Nucleus accumbens (tissue), 56 donors: Measurements from ENCODE around the gene TXNL4B.

ENCODE experiments used
- DNase-seq, 56 donors: peaks; one replicate each; lab custom pipeline; 2025; lab: John Stamatoyannopoulos, UW

The TXNL4B gene

DNA sequence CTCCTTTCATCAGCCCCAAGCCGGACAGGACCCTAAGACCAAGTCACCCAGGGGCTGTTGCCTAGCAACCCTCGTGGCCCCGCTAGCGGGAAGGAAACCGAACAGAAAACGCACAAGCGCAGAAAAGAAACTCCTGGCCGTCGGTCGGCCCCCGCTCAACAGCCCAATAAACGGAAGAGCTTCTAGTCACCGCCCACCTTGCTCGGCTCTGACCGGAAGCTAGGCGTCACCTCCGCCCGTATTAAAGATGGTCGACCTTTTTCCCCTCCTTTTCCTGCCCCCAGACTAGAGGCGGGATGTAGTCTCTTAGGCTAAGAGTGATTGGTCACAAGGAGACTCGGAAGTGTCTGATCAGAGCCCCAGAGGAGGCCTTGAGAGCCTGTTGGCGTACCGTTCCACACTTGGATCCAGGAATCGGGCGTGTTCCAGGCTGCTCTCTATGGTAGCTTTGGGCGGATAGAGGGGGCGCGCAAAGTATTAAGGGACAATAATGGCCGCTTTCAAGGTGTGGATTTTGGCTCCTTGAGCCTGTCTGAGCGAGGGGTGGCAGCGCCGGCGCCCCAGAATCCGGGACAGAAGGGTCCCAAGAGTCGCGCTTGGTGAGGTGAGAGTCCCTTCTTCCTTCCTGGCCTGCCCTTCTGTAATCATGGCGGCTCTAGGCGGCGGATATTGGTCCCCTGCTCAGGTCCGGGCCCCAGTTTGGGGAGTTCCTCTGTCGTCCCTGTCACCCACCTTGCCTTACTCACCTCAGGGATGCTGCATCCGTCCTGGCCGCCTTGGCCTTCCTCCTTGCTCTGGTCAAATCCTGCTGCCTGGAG, at the start of gene TXNL4B, which contains the start of gene DHX38:
Gene TXNL4B (minus strand): TSS at position 173 of the 818 bp plus-strand sequence. CDS start 2,871 bp downstream, outside the sequence.
Gene DHX38 (plus strand): TSS at position 400 of the 818 bp plus-strand sequence. CDS start 2,311 bp downstream, outside the sequence.
- DNase-seq, result peak; percentile 68 to 99 (median 96)

DNA sequence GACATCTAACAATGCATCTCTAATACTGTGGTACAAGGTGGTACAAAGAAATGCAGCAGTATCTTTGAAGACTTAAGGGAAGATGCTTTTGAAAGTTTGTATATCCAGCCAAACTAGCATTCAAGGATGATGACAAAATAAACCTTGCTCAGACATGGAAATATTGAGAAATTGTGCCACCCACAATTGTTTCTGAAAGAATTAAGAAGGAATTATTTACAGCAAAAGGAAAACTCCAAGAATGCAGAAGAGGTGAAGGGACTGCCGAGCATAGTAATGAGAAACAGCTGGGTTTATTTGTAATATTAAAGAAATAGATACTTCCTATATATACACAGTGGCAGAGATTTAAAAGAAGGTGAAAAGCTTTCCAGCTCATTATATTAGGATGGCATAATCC, 49.1 kb upstream of the TXNL4B start:
- no peak for DNase-seq

DNA sequence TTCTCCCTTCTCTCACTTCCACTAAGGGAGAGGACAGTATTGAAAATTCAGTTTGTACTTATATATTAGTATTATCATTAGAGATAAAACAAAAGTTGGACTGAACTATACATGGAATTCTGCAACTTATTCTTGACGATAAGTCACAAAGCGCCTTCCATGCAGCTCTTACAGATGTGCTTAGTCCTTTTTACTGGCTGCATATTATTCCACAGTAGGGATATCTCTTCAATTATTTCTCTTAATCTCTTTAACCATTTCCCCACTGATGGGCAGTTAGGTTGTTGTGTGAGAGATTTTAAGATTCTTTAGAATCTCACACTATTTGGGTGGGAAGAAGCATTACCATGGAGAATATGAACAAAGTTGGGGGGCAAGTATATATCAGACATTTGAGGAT, 46.5 kb upstream of the TXNL4B start:
- no peak for DNase-seq

DNA sequence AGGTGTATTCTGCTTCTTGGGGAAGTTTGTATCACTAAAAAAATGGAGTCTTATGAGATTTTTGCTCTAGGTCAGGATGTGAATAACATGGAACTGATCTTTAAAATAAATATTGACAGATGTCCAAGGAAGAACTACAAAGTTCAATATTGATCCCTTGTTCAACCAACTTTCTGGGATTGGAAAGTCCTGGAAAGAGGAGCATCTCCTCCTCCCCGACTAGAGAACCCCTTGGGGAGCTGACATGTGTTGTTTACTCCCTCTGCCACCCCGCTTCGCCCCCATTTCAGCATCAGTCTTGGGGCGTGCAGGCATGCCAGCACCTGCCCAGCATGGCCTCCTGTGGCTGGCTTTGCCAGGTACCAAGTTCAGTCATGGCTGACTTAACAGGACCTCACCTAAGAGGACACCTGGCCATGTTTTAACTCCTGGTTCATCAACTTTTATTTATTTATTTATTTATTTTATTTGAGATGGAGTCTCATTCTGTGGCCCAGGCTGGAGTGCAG, 44.7 kb upstream of the TXNL4B start:
- no peak for DNase-seq

DNA sequence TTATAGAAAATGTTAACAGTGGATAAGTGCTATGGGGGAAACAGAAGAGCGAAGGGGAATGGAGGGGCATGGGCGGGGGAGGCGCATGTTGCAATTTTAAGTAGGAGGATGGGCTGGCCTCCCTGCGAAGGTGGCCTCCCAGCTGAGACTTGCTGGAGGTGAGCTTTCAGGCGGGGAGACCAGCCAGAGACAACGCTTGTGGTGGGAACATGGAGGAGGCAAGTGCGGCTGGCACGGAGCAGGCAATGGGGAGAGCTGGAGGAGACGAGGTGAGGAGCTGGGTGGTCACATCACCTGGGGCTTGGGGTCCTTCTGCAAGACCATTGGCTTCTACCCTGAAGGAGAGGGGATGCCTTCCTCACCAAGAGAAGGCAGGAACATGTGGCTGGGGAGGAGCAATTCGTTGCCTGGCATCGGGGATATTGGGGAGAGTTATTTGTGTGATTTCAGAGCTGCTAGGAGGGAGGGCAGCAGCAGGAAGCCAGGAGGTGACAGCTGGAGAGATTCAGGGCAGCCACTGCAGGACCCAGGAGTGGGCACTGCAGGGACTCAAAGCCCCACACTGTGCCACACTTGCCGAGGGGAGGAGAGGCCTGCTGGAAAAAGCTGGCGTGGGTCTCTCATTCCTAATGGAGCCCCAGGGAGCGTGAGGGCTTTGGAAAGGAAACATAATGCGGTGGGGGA, 44.1 kb upstream of the TXNL4B start:
- DNase-seq, result no peak

DNA sequence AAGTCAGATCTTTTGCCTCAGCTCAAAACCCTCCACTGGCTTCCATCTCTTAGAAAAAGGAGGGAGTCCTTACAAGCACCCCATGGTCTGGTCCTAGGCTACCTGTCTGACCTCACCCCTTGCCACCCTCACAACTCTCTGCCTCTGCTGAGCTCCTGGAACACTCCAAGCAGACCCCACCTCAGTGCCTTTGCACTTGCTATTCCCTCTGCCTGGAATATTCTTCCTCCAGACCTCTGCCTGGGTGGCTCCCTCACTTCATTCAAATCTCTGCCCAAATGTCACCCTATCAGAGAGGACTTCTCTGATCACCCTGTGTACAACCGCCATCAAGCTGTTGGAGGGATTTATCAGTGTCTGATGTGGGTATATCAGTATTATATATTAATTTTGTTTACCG, 41.1 kb upstream of the TXNL4B start:
- no peak for DNase-seq

DNA sequence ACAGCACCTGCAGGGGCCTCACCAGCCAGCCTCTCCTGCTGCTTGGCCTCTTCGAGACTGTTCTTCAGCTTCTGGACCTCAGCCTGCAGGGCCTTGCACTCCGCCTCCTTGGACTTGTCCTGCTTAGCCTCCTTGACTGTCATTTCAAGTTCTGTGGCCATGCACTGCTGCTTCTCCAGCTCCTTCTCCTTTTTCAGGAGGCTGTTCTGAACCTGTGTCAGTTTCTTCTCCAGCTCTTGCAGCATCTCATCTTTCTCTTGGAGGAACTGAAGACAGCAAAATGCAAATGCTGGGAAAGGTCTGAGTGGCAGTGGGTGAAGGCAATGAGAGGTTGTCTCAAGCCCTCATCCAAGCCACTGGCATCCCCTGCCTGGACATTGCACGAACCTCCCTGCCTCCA, 39.3 kb upstream of the TXNL4B start:
- no peak for DNase-seq

DNA sequence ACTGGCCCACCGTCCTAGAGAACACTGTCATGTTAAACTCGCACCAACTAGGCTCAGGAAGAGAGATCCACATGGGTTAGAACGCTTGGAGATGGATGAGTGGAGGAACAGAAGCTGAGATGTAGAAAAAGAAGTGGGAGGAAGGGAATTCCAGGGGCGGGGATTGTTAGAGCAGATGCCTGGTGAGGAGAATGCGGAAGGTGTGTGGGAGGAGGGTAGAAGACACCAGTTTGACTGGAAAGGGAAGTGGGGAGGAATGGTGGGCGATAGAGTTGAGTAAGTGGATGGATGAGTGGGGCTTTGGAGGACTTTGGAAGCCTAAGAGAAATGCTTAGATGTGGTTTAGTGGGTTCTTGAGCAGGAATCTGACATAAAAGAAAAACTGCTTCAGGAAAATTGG, 37.6 kb upstream of the TXNL4B start:
- peak in 1 of 56 donors; percentile 3 for DNase-seq

DNA sequence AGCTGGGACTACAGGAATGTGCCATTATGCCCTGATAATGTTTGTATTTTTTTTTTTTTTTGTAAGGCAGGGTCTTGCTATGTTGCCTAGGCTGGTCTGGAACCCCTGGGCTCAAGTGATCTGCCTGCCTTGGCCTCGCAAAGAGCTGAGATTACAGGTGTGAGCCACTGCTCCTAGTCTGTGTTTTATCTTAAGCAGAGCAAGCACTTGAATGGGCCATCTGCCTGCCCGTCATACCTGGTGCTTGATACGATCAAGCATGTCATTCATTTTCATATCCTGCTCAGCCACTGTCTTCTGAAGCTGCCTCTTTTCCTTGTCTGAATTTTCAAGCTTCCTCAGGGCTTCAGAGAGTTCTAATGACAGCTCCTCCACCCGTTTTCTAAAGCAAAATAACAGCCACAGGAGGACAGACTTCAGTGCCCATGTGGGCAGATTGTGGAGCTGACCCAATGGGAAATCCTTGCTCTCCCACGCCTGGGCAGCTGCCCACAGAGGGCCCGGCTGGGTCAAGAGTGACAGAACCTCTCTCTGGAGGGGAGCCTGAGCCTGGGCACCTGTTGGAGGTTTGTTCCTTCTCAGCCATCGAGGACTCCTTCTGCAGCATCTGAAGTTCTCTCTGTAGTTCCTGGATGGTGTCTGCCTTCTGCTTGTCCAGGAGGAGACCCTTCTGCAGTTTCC, 36.7 kb upstream of the TXNL4B start:
- no peak for DNase-seq

DNA sequence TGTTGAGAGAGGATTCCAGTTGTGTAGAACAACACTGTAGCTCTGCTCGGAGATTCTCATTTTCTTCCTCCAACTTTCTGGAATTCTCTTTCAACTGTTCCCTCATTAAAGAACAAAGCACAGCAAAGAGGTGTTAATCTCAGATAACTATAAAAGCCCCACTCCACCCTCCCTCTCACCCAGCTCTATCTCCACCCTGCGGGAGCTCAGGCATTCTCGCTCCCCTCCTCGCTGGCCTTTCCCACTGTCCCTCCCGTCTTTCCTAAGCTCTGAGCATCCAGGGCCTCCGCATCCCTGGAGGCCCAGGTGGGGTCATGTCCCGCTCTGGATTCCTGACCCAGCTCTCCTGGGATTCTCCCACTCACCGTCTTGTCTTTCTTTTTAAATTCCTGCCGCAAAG, 35.3 kb upstream of the TXNL4B start:
- no peak for DNase-seq

DNA sequence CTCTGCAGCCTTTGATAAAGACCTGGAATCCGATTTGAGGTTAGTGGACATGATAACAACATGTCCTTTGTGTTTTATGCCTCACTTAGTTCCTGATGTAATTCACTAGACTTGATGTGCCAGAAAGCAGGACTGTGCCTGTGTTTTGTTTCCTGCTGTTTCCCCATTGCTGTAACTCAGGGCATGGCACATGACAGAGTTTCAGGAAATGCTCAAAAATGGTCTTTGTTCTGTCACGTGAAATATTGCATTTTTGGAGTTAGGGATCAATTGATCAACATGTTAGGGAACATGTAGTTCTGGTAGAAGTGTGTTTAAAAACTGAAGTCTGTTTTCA, 33.0 kb upstream of the TXNL4B start:
- DNase-seq, result peak in 1 of 56 donors; percentile 16

DNA sequence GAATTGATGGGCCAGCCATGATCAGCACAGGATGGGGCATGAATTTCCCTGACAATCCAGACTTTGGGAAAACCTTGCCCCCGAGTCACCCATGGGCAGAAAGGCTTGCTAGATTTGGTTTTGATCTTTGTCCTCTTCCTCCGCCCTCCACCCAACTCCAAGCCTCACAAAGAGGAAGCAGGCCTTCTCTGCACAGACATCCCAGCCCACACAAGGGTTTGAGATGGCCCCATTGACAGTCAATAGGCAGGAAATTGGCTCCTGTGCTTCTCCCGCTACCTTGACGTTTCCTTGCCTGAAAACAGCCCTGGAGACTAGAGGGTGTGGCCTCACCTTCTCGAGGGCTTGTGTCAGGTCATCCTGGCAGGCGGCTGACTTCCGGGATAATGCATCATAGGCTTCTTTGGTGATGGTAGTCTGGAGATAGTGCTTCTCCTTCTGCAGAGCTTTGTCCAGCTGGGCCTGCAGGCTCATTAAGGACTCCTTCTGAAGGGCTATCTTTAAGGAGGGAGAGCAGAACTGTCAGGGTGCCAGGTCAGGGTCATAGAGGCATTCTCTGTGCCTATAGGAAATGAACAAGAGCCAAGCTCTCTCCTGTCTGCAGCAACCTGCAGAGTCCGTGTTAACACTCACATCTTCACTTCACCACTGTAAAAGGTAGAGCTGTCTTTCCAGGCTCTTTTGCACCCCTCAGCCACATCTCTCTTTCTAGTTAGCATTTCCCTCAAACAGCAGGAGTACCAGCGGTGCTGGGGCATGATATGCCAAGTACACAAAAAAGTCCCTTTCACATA, 32.4 kb upstream of the TXNL4B start:
- peak in 1 of 56 donors; percentile 21 for DNase-seq

DNA sequence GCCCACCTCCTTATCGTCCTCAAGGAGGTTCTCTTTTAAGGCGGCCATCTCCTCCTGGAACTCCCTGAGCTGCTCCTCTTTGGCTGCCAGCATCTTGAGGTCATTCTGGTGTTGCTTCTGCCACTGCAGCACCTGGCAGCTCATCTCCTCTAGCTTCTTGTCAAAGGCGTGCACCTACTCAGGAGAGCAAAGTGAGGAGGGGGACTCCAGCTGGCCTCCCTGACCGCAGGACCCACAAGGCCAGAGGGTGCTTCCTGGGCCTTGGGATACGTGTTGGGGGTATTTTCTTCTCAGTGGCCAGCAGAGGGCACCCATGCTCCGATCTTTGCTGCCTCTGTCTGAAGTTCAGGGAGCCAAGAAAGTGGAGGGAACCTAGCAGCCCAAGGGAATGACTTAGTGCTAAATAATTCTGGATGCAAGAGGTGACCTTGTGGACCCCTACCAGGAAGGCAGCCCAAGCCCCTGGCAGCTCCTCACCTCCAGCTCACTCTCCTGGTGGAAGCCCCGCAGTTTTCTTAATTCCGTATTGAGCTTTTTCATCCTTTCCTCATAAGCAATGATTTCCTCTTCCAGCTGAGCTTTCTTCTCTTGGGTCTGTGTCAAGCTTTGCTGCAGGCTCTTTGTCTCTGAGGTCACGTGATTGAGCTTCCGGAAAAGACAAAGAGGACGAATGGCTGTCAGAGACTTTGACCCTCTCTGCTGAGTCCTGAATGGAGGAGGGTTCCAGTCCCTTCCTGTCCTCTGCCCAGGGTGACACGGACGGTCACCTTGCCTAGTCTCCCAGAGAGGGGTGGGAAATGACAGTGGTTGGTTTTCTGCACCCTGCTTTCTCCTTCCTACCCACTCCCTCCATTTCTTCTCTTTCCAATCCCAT, 31.6 kb upstream of the TXNL4B start:
- DNase-seq, result peak in 52 of 56 donors; percentile 10 to 85 (median 61)

DNA sequence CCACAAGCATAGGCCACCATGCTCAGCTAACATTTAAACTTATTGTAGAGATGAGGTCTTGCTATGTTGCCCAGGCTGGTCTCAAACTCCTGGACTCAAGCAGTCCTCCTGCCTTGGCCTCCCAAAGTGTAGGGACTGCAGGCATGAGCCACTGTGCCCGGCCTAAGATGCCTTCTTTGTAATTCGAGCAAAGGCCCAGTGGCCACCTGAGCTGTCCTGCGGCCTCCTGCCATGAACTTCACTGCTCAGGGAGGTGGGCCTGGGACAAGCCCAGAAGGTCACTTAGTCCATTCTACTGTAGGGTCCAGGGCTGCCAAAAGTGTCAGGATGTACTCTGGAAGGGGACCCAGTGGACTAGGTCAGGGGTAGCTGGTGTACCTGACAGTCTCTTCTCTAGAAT, 30.7 kb upstream of the TXNL4B start:
- DNase-seq, result no peak

DNA sequence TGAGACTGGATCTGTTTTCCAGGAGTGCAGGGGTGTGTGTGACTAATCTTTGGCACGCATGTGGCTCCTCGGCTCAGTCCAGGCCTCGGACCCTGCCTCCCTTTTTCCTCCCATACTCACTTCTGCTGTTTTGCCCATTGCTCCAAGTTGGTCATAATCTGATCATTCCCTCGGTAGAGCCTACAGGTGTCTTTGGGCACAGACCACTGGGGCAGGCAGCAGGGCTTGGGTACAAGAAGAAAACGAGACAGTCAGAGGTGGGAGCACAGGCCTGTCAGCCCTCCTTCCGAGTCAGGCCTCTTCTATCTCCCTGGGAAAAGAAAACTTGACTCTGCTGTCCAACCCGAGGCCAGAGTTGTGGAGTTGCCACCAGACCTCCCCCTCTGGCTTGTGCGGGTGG, 30.0 kb upstream of the TXNL4B start:
- no peak for DNase-seq

DNA sequence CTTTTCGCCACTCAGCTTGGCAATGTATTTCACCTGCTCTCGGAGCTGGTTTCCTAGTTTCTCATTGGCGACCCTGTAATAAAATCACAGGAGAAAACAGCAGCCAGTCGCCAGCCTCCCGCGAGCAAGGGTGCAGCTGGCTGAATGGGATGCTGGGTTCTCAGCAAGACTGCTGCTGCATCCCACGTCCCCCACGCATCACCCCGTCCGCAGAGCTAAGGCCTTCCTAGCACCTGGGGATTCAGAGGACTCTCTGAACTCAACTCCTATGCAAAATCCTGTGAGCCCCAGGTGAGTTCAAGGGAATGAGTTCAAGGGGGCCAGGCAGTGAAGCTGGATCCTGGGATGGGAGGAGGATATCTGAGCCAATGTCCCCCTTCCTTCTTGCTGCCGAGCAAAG, 29.5 kb upstream of the TXNL4B start:
- DNase-seq, result no peak

DNA sequence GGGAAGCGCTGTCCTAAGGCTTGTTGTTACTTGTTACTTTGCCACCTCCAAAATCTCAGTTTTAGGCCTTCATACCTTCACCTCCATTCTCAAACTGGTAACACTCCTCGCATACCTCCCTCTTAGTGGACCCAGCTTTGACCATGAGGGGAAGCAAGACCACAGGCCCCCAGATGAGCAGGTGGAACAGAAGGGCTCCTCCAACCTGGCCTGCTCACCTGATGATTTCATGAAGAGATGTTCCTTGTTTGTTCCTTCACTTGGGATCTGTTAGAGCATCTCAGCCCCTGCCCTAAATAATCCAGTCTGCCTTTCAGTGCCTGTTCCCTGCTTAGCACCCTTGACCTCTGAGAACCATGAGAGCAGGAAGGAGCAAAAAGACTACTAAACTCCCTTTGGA, 28.9 kb upstream of the TXNL4B start:
- DNase-seq, result no peak

DNA sequence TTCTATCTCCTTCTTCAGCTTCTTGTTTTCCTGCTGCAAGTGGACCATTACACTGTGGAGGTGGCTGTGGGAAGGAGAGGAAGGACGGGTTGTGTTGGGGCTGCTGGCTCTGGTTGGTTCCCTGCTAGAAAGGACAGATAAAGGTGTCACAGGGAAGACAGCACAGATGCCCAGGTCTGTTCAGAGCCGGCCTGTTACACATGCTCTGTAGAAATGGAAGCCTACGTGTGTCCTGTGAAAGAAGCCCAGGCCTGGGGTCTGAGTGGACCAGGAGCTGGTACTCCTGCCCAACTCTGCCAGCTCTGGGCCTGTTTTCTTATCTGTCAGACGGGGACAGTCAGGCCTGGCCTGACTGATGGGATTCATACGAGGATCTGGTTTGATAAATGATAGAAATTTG, 26.6 kb upstream of the TXNL4B start:
- DNase-seq, result no peak

DNA sequence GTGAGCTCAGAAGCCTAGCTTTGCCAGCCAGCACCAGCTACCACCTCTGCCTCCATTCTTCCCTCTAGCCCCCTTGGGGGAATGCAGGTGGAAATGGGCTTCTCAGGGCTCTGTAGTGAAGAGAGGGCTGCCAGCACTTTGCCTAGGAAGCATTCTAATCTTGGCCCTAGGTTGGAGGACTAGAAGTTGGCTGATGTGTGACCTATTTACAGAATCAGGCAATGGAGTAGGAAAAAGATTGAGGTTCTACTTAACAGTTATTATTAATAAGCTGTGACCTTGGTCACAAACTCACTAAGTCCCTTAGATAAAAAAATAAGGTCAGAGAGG, 20.2 kb upstream of the TXNL4B start:
- DNase-seq, result no peak
